ENCODE results near the gene SLC6A7.

Gene SLC6A7

DNA sequence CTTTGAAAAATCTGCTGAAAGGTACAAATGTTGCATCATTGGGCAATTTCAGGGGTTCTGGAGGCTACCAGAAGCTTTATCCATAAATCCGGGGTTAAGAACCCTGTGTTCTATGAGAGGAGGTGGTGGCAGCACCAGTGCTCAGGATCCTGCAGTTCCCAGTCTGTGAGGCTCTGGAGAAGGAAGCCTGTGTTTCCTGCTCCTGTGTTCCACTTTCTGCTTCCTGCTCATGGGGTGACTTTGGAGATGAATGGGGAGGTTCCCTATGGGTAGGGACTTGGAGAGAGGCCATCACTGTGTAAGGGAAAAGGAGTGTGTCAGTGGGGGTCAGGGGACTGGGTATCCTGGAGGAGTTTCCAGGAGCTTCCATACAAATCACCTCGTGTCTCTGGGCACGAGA, 21.0 kb upstream of the SLC6A7 start:
- Histone ChIP-seq H3K4me2 (ENCODE audit: low read length) (no peak overlapping the region), H3K27ac (ENCODE audit: low read length) (no peak overlapping the region), H3K4me3 (ENCODE audit: low read length) (no peak overlapping the region), H3K9me3 (ENCODE audit: insufficient read depth, low read length) (no peaks in the 10 kb centered on the region), H3K79me2 (ENCODE audit: low read length) (no peaks in the 10 kb centered on the region), H3K27me3 (ENCODE audit: low read depth, low read length) (peaks cover 6% of the 10 kb centered on the region), H3K36me3 (replicated peaks; ENCODE audit: low read depth, low read length) (no peaks in the 10 kb centered on the region), H2AFZ (ENCODE audit: low read depth, low read length) (no peak overlapping the region), H3K9ac (ENCODE audit: low read length) (no peak overlapping the region), H3K4me1 (ENCODE audit: low read length) (peaks cover under 1% of the 10 kb centered on the region; the same call in 1 of the 2 replicates), H4K20me1 (ENCODE audit: insufficient read depth, low read length) (no peaks in the 10 kb centered on the region)
- TF ChIP-seq, protein P1, sequence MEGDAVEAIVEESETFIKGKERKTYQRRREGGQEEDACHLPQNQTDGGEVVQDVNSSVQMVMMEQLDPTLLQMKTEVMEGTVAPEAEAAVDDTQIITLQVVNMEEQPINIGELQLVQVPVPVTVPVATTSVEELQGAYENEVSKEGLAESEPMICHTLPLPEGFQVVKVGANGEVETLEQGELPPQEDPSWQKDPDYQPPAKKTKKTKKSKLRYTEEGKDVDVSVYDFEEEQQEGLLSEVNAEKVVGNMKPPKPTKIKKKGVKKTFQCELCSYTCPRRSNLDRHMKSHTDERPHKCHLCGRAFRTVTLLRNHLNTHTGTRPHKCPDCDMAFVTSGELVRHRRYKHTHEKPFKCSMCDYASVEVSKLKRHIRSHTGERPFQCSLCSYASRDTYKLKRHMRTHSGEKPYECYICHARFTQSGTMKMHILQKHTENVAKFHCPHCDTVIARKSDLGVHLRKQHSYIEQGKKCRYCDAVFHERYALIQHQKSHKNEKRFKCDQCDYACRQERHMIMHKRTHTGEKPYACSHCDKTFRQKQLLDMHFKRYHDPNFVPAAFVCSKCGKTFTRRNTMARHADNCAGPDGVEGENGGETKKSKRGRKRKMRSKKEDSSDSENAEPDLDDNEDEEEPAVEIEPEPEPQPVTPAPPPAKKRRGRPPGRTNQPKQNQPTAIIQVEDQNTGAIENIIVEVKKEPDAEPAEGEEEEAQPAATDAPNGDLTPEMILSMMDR (IDR thresholded peaks at IDR 0.05; ENCODE audit: low read depth, low read length), result no peak
- no peak for TF ChIP-seq EZH2phosphoT487 (IDR thresholded peaks at IDR 0.05; ENCODE audit: low read depth)

DNA sequence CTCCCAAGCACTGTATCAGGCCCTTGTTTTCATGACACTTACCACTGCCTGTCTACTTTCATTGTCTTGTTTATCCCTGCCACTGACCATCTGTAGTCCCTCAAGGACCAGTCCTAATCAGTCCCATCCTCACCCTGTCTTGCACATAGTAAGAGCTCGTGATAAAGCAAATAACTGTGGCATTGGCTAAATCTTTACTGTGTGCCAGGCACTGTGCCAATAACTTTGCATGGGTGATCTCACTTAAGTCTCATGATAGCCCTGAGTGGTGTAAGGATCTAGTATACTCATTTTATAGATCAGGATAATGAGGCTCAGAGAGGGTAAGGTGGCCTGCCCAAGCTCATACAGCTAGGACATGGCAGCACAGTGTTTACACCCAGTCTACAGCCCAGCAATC, 17.7 kb upstream of the SLC6A7 start:
- TF ChIP-seq EZH2phosphoT487 (IDR thresholded peaks at IDR 0.05; ENCODE audit: low read depth), result no peak
- TF ChIP-seq, protein P1 (IDR thresholded peaks at IDR 0.05; ENCODE audit: low read depth, low read length), result no peak
- H3K27ac ChIP-seq (ENCODE audit: low read length), result no peak overlapping the region
- H4K20me1 ChIP-seq (ENCODE audit: insufficient read depth, low read length), result no peaks in the 10 kb centered on the region
- H3K4me1 ChIP-seq (ENCODE audit: low read length), result no peaks in the 10 kb centered on the region
- no peaks in the 10 kb centered on the region for H3K79me2 ChIP-seq (ENCODE audit: low read length)
- H3K9ac ChIP-seq (ENCODE audit: low read length), result no peak overlapping the region
- H3K36me3 ChIP-seq (replicated peaks; ENCODE audit: low read depth, low read length), result no peaks in the 10 kb centered on the region
- H3K9me3 ChIP-seq (ENCODE audit: insufficient read depth, low read length), result no peaks in the 10 kb centered on the region
- H3K4me2 ChIP-seq (ENCODE audit: low read length), result no peak overlapping the region
- no peak overlapping the region for H2AFZ ChIP-seq (ENCODE audit: low read depth, low read length)
- no peak overlapping the region for H3K4me3 ChIP-seq (ENCODE audit: low read length)
- peaks cover 6% of the 10 kb centered on the region for H3K27me3 ChIP-seq (ENCODE audit: low read depth, low read length)

DNA sequence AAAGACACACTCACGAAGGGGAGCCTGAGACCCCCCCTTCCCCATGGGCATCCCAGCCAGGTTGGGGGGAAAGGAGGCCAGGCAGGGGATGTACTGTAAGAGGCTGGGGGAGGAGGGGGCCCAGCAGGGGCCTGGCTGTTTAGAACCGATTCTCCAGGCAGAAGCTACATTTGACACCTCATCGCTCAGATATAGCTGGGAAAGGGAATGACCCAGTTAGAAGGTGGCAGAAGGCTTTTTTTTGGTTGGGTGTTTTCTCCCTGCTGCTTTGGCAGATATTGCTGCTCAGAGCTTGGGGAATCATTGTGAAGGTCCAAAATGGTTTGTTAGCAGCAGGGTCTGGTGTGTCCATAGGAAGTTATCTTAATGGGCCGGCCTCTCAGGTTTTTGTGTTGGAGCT, 17.3 kb upstream of the SLC6A7 start:
- no peaks in the 10 kb centered on the region for H3K79me2 ChIP-seq (ENCODE audit: low read length)
- H4K20me1 ChIP-seq (ENCODE audit: insufficient read depth, low read length), result no peaks in the 10 kb centered on the region
- H3K27ac ChIP-seq (ENCODE audit: low read length), result no peak overlapping the region
- H3K9ac ChIP-seq (ENCODE audit: low read length), result no peak overlapping the region
- no peaks in the 10 kb centered on the region for H3K36me3 ChIP-seq (replicated peaks; ENCODE audit: low read depth, low read length)
- no peak overlapping the region for H3K4me3 ChIP-seq (ENCODE audit: low read length)
- no peaks in the 10 kb centered on the region for H3K9me3 ChIP-seq (ENCODE audit: insufficient read depth, low read length)
- H2AFZ ChIP-seq (ENCODE audit: low read depth, low read length), result no peak overlapping the region
- no peaks in the 10 kb centered on the region for H3K4me1 ChIP-seq (ENCODE audit: low read length)
- TF ChIP-seq EZH2phosphoT487 (IDR thresholded peaks at IDR 0.05; ENCODE audit: low read depth), result no peak
- TF ChIP-seq, protein P1 (IDR thresholded peaks at IDR 0.05; ENCODE audit: low read depth, low read length), result no peak
- H3K27me3 ChIP-seq (ENCODE audit: low read depth, low read length), result peaks cover 6% of the 10 kb centered on the region
- H3K4me2 ChIP-seq (ENCODE audit: low read length), result no peak overlapping the region

DNA sequence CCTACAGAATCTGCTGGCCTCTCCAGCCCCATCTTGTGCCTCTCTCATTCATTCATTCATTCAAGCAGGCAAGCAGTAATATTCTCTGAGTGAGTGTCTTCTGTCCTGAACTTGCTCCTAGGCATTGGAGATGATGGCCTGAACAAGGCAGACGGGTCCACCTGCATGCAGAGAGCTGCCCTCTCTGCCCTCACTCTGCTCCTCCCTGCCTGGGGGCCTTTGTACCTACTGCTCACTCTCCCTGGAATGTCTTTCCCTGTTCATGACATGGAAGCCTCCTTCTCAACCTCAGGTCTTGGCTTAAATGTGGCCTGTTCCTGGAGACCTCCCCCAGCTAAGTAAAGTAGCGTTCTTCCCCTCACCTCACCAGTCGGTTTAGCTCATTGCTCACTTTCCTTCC, 16.7 kb upstream of the SLC6A7 start:
- Histone ChIP-seq H3K4me1 (ENCODE audit: low read length) (peaks cover 5% of the 10 kb centered on the region; the same call in 1 of the 2 replicates), H4K20me1 (ENCODE audit: insufficient read depth, low read length) (no peaks in the 10 kb centered on the region), H3K79me2 (ENCODE audit: low read length) (no peaks in the 10 kb centered on the region), H3K4me2 (ENCODE audit: low read length) (no peak overlapping the region), H3K27ac (ENCODE audit: low read length) (no peak overlapping the region), H3K27me3 (ENCODE audit: low read depth, low read length) (peaks cover 6% of the 10 kb centered on the region), H3K4me3 (ENCODE audit: low read length) (no peak overlapping the region), H3K9me3 (ENCODE audit: insufficient read depth, low read length) (no peaks in the 10 kb centered on the region), H3K9ac (ENCODE audit: low read length) (no peak overlapping the region), H2AFZ (ENCODE audit: low read depth, low read length) (no peak overlapping the region), H3K36me3 (replicated peaks; ENCODE audit: low read depth, low read length) (no peaks in the 10 kb centered on the region)
- no peak for TF ChIP-seq EZH2phosphoT487 (IDR thresholded peaks at IDR 0.05; ENCODE audit: low read depth)
- TF ChIP-seq, protein P1 (IDR thresholded peaks at IDR 0.05; ENCODE audit: low read depth, low read length), result no peak
